GM19397 (cell line): ENCODE results near the gene TNNI2.

Experiments used
- ATAC-seq: cut with Tn5 transposase; IDR thresholded peaks from one replicate; pipeline ENCODE4 v1.9.1; 2021; ENCODE audit warnings: mild to moderate bottlenecking, moderate library complexity; ENCODE audit not compliant: unreplicated experiment

TNNI2 gene

DNA sequence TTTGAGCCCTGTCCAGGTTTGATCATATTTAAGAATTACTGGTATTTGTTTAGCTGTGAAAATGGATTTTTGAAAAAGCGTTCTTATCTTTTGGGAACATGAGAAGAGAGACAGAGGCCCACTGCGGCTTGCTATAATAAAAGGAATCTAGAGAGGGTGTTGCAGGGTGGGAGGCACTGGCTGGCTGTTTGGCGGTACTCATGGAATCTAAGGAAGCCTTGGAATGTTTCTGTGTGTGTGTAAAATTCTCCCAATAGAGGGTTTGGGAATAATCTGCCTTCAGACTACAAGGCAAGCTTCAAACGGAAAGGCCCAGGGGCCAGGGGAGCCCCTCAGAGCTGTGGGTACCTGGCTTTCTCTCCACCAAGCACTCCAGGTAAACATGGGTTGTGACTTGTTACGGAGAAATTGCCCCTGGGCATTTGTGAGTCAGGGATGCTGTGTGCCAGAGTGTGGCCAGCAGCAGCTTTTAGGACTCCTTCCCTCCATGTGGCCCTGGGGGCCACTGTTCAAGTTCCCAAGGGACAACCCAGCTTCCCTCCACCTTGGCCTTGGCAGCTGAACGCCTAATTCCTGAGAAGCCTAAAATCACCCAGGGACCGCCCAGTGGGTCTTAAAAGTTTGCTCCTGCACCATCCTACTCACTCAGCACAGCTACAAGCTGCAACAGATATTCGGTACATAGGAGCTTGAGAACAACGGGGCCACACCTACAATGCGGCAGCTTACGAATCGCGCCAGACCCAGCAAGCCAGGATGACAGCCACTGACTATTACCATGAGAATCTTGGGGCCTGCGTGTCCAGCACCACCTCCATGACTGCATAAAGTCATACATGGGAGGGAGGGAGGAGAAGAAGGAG is 18.1 kb upstream of the TNNI2 start:
- no peak for ATAC-seq

DNA sequence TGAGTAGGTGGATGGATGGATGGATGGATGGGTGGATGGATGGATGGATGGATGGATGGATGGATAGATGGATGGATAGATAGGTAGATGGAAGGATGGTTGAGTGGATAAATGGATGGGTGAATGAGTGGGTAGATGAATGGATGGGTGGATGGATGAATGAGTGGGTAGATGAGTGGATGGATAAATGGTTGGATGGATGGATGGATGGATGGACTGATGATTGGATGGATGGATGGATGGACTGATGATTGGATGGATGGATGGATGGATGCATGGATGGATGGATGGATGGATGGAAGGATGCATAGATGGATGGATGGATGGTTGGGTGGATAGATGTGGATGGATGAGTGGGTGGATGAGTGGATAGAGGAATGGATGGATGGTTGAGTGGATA is 17.2 kb upstream of the TNNI2 start:
- ATAC-seq, result no peak

DNA sequence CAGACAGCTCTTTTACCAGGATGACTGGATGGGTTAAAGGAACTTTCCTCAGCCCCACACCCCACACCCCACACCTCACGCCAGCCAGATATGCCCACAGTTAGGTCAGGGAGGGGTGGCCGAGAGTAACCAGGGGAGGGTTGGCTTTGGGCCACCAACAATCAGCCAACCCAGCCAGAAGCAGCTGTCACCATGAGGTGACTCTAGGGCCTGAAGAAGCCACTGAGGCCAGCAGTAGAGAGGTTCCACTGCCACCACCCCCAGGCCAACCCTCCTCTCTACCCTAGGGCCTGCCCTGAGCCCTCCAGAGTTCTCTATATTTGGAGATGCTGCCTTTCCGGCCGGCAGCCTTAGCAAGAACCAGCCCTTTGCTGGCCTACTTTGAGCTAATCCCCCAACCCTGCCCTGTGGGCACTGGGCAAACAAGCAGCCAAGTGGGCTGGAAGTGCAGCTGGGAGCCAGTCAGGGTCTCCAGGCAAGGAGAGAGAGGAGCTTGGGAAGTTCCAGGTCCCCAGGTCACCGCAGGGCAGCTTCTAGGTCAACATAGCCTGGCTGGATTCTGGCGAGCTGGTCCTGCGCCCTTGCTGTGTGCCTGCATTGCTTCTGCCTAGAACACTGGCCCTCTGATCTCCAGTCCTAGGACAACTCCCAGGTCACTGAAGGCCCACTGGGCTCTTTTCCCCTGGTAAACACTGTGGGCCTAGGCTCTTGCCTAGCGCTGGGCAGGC is 16.0 kb upstream of the TNNI2 start:
- ATAC-seq, result no peak

DNA sequence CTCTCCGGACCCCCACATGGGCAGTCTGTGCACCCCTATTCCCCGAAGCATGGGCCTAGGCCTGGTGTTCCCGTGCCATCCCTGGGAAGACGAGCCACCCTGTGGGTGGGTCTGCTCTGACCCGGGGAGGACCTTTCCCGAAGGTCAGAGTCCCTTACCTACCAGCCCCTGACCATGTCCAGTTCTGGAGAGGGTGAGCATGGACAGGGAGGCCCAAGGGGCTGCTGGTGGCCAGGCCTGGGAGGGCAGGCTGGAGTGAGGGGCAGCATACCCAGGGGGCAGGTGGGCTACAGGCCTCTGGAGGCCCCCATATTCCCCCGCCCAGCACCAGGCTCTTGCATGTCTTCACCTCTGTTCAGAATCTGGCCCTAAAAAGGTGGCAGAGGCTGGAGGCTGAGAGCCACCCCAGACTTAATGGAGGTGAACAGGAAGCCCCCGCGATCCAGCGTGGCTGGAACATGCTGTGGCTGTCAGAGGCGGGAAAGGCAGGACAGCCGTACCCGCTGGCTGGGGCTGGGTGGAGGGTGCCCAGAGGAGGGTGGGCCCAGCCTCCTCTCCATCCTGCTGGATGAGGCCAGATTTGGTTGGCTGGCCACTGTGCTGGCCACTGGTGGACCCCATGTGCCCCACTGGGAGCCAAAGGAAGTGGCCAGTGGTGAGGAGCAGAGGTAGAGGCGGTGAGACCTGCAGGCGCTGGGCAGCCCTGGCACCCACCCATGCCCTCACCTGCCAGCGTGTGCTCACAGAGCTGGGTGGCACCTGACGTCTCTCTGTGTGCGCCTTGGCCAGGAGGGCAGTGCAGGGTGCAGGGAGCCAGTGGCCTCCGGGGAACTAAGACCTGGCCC is 15.2 kb upstream of the TNNI2 start:
- ATAC-seq, result no peak

DNA sequence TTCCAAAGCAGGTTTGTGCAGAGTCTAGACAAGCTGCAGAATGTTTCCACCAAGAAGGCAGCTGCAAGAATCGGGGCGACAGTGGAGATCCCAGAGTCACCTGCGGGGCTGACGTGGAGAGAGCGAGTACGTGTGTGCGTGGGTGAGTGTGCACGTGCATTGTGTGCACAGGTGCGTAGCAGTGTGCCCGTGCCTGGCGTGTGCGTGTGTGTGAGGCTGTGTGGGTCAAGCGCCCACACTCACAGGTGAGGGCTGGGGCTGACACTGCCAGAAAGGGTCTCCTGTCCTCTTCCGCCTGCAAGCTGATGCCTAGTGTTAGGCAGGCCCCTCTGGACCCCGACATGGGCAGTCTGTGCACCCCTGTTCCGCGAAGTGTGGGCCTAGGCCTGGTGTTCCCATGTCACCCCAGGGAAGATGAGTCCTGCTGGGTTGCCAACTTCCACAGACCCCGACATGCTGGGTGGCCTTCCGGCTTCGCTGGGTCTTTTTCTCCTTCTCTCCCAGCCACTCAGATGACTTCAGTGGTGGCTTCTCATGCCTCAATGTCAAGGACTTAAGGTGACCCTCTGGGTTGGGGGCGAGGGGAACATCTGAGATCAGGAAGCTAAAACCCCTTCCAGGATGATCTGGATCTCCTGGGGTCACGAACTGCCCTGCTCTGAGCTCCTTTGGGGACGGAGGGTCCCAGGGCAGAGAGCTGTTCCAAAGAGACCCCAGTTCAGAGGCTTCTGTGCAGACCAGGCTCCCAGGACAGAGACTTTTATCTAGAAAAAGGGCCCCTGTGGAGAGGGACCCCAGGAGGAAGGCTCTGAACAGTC is 14.4 kb upstream of the TNNI2 start:
- no peak for ATAC-seq

DNA sequence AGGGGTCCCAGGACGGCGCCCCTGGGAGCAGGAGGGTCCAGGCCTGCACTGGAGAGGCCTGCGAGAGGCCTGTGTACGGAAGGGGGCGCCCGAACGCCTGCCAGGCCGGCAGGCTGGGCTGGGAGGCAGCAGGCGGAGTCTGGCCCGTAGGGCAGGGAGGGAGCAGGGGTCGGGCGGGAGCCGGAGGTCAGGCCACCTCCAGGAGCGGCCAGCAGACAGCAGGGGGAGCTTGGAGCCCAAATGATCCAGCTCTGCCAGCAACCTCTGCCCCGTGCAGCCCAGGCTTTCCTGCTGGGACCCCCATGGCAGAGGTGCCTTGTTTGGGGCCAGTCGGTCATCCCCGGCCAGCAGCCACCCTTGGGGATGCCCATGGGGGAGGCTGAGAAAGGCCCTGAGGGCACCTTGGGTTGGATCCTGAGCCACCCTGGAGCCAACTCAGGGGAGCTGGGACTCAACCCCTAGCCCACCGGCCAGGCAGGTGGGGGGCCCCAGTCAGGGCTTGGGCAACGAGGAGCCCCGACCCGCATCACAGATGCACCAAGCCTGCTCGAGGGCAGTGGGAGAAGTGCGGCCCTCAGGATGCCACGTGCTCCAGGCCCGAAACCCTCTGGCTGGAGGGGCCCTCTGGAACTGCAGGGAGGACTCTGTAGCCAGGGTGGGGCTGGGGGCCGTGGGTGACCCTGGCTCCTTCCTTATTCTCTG is 13.6 kb upstream of the TNNI2 start:
- no peak for ATAC-seq

DNA sequence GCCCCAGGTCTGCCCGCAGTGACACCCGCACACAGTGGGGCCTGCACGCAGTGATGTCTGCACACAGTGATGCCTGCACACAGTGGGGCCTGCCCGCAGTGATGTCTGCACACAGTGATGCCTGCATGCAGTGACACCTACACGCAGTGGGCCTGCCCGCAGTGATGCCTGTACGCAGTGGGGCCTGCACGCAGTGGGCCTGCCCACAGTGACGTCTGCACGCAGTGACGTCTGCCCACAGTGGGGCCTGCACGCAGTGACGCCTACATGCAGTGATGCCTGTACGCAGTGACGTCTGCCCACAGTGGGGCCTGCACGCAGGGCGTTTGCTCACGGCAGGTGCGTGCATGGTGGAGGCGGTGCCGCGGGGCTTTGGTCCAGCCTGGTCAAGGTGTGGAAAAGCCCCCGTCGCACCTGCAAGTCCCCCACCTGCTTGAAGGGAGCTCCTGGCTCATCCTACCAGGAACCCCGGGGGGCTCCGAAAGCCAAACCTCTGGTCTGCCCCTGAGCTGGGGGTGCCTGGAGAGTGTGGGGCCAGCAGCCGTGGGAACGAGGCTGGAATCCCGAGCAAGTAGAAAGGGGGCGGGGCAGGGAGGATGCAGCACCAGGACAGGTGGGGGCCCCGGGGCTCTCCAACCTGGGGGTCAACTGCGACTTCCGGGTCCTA is 12.9 kb upstream of the TNNI2 start:
- no peak for ATAC-seq

DNA sequence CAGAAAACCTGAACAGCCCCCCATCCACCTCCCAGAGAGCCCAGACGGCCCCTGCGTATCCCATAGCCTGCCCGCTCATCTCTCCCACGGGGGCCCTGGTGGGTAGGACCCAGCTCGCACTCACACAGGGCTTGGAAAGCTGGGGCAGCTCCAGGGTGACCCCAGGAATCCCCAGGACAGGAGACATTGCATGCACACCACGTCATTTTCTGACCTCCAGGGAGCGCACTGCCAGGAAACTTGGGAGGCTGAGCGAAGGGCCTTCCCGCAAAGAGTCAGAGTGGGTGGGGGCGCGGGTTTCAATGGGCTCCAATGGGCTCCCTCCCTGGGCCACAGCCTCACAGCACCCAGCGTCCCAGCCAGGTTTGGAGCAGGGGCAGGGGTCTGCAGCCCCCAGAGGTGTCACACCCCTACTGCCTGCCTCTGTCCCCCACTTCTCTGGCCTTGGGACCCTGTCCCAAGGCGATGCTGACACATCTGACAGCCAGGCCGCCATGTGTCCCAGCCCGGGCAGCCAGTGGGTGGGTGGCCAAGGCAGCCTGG is 12.2 kb upstream of the TNNI2 start:
- ATAC-seq, result no peak

DNA sequence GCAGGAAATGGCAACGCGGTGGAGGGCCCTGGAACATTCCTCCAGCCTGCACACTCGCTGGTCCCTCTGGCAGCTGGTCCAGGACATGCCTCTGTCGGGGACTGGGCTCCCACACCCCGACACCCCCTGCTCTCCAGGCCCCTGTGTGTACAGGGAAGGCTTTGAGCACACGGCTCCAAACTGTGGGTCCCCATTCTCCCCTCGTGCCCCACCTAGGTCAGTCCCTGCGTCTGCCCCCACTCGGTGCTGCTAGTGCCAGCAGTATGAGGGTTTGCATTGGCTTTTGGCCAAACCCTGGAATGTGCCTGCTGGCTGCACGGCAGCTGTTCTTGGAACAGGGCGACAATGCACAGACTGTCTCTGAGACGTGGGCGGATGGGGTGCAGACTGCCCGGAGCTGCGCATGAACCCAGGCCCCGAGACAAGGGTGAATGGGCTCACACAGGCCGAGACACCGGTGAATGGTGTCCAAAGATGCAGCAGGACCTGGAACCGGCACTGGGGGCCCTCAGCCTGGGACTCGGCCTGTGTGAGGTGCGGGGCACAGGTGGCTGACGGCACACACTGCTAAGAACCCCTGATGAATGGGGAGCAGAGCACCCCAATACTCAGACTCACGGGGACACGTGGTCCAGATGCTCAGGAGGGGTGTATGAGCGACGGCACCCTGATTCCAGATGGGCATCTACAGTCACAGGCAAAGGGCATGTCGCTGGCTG is 11.5 kb upstream of the TNNI2 start:
- no peak for ATAC-seq

DNA sequence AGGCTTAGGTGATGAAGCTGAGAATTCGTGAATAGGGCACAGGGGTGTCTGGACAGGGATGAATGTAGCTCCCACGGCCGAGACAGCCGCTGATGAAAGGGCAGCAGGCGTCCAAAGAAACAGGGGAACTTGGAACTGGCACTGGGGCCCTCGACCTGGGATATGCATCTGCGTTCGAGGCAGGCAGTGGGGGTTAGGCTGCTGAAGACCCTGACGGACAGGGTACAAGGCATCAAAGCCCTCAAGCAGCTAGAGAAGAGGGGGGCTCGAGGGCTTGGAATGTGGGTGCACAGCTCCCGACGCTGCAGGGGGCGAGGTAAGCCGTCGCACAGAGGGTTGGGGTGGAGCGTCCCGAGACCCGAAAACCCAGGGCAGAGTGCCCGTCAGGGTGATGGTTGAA is 10.8 kb upstream of the TNNI2 start:
- ATAC-seq, result no peak

DNA sequence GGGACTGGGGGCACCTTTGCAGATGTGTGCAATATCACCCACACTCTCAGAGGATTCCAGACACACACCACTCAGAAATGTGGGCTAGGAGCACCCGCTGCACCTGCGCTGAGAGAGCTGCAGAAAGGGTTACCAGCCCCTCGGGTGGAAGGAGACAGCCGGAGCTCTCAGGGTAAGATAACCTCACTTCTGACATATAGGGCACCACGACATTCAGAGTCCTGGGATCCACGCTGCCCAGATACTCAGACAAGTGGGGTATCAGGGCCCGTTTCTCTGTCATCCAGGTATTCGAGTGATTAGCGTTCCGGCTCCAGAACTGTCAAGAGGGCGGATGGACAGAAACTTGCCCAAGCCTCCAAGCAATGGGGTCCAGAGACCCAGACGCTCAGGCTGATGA is 10.2 kb upstream of the TNNI2 start:
- ATAC-seq, result no peak

DNA sequence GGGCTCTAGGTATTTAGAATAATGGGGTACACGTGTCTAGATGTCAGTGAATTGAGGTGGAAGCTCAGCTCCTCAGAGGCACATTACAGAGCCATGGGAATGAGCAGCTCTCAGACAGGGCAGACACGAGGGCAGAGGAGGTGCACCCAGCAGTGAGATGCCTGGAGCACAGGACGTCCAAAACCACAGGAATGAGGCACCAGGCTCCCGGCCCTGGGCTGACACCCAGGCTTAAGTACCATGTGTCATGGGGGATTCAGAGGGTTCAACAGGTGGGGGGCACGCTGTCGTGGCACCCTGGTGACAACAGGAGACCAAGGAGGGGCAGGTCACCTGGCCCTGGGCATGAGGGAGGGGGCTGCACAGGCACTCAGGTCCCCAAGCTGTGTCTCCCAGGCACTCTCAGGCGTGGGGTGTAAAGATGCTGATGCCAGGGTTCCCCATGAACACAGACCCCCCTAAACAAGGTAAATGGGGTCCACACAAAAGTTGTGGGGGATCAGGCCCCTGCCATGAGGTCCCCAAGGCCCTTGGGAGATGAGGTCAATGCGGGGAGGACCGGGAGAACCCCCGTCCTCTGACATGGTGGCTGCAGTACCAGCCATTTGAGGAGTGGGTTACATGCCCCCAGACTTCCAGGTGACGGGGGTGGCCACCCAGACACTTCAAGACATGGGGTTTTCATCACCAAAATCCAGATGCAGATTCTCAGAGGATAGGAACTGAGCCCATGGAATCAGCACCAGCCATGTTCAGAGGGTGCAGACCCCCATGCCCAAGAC is 9.6 kb upstream of the TNNI2 start:
- no peak for ATAC-seq

DNA sequence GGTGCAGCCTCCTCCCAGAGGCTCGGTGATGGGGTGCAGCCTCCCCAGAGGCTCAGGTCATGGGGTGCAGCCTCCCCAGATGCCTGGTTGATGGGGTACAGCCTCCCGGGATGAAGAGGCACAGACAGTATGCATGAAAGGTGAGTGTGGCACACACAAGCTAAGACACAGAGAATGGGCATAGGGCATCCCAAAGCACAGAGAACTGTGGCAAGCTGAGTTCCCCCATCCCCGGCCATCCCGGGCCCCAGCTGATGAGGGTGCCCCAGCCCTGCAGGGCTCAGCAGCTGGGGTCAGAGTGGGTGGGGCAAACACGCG is 8.8 kb upstream of the TNNI2 start:
- no peak for ATAC-seq

DNA sequence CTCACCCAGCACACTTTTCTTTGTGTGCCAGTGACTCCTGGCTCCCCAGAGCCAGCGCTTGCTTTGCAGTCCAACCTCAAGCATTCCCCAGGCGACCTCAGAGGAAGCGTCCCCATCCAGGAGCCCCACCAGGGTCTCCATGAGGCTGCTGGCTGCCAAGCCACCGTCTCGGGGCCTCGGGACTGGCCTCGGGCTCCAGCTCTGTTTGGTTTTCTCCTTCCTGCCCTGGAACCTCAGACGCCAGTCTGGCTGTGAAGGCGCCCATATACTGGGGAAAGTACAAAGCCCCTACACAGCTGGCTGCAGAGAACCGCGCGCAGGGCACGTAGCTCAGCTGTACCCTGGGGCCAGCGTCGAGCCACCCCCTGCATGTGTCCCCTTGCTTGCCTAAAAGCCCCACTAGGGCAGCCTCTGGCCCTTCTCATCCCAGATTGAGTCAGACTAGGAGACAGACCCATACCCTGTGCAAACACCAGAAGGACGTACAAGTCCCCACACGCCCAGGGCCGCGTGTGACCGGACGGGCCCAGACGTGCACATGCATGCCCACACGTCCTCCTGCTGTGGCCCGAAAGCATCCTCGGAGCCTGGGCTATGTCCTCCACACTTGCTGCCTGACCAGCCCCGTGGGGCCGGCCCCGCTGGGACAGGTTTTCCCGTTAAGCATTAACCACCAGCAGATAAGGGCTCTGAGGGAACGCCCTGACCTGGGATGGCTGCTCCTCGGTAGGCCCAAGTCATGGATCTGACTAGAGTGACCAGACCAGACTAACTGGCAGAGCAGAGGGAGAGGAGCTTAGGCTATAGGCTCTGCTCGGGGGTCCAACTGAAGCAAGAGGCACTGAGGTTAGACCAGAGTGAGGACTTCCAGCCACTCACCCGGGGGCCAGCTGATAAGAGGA is 8.2 kb upstream of the TNNI2 start:
- no peak for ATAC-seq

DNA sequence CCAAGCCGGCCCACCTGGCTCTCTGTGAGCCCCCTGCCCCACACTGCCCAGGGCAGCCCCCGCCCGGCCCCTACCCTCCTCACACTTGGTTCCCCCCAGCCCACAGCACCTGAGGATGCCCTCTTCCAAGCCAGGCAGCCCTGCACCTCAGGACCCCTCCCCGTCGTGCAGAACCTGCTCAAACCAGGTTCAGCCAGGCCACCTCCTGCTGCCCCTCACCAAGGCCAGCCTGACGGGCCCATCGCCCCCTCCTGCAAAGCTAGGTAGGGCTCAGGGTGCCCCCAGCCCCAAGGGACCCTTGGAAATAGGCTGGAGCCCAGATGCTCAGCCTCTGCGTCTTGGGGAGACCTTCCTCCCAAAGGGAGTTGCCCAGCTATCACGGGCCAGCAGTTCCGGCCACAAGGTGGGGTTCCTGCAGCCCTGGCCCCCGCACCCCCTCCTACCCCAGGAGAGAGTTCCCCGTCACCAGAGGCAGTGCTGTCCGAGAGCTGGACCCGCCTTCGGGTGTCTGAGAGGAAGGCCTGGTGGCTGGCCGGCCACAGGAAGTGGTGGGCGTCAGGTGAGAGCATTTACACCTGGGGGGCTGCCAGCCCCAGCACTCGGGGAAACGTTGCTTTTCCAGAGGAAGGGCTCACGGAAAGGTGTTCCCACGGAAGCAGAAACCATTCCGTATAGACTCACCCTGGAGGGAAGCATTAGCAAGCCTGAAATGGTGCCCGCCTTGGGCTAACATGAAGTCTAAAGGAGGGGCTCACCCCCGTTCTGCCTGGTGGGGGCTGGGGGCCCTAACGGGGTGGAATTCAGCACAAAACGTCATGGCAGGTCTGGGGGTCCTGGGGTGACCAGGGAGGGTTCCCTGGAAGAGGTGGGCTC is 7.2 kb upstream of the TNNI2 start:
- ATAC-seq, result no peak
